ENCODE measurements around the gene DHX36.

The DHX36 gene

GRCh38 chr3:154323891-154324738 lies at the start of gene DHX36:
Gene DHX36 (minus strand): TSS chr3:154324487. CDS start chr3:154324416, 71 bp downstream.
- DNase-seq, result peak; percentile 91

- DNase-seq, result no peak
Measured at GRCh38 chr3:154367221-154367620, 42.9 kb upstream of the DHX36 start.

GRCh38 chr3:154364849-154365248 lies 40.6 kb upstream of the DHX36 start:
- DNase-seq, result no peak

GRCh38 chr3:154361099-154361498 lies 36.8 kb upstream of the DHX36 start:
- no peak for DNase-seq

- no peak for DNase-seq
Measured at GRCh38 chr3:154356009-154356408, 31.7 kb upstream of the DHX36 start.

- no peak for DNase-seq
Measured at GRCh38 chr3:154349223-154349622, 24.9 kb upstream of the DHX36 start.

GRCh38 chr3:154345422-154346122 lies 21.3 kb upstream of the DHX36 start:
- DNase-seq, result no peak

- no peak for DNase-seq
Measured at GRCh38 chr3:154338570-154338969, 14.3 kb upstream of the DHX36 start.

- DNase-seq, result no peak
Measured at GRCh38 chr3:154338008-154338407, 13.7 kb upstream of the DHX36 start.

GRCh38 chr3:154334973-154335420 lies 10.7 kb upstream of the DHX36 start:
- no peak for DNase-seq

GRCh38 chr3:154327871-154328270 lies 3.6 kb upstream of the DHX36 start:
- DNase-seq, result no peak

GRCh38 chr3:154324919-154325318 lies 632 bp upstream of the DHX36 start:
- no peak for DNase-seq

GRCh38 chr3:154316974-154317767 lies 7.1 kb downstream of the DHX36 start:
- DNase-seq, result no peak

- no peak for DNase-seq
Measured at GRCh38 chr3:154314152-154314551, 10.1 kb downstream of the DHX36 start.

- no peak for DNase-seq
Measured at GRCh38 chr3:154310840-154311239, 13.4 kb downstream of the DHX36 start.

GRCh38 chr3:154307363-154307762 lies 16.9 kb downstream of the DHX36 start:
- DNase-seq, result no peak

GRCh38 chr3:154304936-154305335 lies 19.4 kb downstream of the DHX36 start:
- no peak for DNase-seq

- DNase-seq, result no peak
Measured at GRCh38 chr3:154304116-154304786, 20.0 kb downstream of the DHX36 start.

- no peak for DNase-seq
Measured at GRCh38 chr3:154301561-154301960, 22.7 kb downstream of the DHX36 start.

- DNase-seq, result no peak
Measured at GRCh38 chr3:154294016-154294415, 30.3 kb downstream of the DHX36 start.

GRCh38 chr3:154290187-154290586 lies 34.1 kb downstream of the DHX36 start:
- DNase-seq, result no peak

- no peak for DNase-seq
Measured at GRCh38 chr3:154285221-154285620, 39.1 kb downstream of the DHX36 start.

GRCh38 chr3:154280161-154280560 lies 44.1 kb downstream of the DHX36 start:
- no peak for DNase-seq
